Measurements from ENCODE around the gene ELP2.
"Not testable (repeated sequence)": the region's sequence is repeated elsewhere in the genome, so short reads cannot be mapped to it uniquely, and the experiment has no call there.

DNA sequence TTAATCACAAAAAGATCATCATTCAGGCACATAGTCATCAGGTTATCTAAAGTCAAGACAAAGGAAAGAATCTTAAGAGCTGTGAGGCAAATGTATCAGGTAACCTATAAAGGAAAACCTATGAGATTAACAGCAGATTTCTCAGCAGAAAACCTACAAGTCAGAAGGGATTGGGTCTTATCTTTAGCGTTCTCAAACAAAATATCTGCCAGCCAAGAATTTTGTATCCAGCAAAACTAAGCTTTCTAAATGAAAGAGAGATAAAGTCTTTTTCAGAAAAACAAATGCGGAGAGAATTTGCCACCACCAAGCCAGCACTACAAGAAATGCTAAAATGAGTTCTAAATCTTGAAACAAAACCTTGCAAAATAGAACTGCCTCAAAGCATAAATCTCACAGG lies 48.6 kb upstream of the ELP2 start:
- TF ChIP-seq CTCF (conservative IDR thresholded peaks at IDR 0.05); EZH2 (IDR thresholded peaks at IDR 0.05; ENCODE audit: low read depth): not testable (repeated sequence)
